ENCODE data around the gene KCNJ14.

DNA sequence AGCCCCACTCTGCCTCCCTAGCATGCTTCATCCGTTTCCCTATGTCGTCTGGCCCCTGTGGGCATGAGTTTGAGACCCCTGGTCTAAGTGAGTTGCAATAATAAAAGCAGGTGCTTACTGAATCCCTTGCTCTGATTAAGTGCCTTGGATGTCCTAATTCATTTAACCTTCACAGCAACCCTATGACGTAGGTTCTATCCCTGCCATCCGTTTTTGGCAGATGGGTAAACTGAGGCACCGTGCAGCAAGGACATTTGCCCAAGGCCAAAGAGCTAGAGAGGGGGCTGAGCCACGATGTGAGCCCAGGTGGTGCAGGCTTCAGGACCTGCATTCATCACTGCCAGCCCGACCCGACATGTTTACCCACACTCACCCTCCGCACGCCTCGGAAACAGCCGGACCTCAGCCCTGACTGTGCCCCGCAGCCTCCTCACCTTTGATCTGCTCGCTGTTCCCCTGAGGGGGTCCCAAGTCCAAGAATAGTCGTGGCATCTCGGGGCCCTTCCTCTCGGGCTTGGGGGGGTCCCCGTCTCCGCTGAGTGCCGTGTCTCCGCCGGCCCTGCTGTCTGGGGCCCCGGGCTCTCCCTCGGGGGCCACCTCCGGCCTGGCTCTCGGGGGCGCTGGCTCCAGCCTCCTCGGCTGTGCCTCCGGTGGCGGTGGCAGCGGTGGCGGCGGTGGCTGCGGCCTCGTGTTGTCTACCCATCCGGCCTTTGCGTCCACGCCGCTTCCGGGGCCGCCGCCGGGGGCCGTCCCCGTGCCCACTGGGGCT lies 41.8 kb downstream of the KCNJ14 start:
- TF ChIP-seq EP300 (IDR thresholded peaks at IDR 0.05; ENCODE audit: borderline replicate concordance) (no peak), TCF12 (IDR thresholded peaks at IDR 0.05; ENCODE audit: low read depth) (no peak), CREB1 (IDR thresholded peaks at IDR 0.05; ENCODE audit: low read depth) (no peak), CEBPB (IDR thresholded peaks at IDR 0.05) (no peak), YY1 (IDR thresholded peaks at IDR 0.05; ENCODE audit: low read depth) (no peak), EGR1 (IDR thresholded peaks at IDR 0.05) (no peak), TEAD4 (IDR thresholded peaks at IDR 0.05) (no peak), FOXM1 (IDR thresholded peaks at IDR 0.05; ENCODE audit: borderline replicate concordance, low read depth) (no peak), NFIC (IDR thresholded peaks at IDR 0.05) (no peak), RAD21 (IDR thresholded peaks at IDR 0.05; ENCODE audit: low read depth) (no peak)
- TF ChIP-seq, protein P1, sequence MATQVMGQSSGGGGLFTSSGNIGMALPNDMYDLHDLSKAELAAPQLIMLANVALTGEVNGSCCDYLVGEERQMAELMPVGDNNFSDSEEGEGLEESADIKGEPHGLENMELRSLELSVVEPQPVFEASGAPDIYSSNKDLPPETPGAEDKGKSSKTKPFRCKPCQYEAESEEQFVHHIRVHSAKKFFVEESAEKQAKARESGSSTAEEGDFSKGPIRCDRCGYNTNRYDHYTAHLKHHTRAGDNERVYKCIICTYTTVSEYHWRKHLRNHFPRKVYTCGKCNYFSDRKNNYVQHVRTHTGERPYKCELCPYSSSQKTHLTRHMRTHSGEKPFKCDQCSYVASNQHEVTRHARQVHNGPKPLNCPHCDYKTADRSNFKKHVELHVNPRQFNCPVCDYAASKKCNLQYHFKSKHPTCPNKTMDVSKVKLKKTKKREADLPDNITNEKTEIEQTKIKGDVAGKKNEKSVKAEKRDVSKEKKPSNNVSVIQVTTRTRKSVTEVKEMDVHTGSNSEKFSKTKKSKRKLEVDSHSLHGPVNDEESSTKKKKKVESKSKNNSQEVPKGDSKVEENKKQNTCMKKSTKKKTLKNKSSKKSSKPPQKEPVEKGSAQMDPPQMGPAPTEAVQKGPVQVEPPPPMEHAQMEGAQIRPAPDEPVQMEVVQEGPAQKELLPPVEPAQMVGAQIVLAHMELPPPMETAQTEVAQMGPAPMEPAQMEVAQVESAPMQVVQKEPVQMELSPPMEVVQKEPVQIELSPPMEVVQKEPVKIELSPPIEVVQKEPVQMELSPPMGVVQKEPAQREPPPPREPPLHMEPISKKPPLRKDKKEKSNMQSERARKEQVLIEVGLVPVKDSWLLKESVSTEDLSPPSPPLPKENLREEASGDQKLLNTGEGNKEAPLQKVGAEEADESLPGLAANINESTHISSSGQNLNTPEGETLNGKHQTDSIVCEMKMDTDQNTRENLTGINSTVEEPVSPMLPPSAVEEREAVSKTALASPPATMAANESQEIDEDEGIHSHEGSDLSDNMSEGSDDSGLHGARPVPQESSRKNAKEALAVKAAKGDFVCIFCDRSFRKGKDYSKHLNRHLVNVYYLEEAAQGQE (IDR thresholded peaks at IDR 0.05; ENCODE audit: low read depth) = no peak
